H1 (cell line): ENCODE measurements around the gene NCF2. TPM values are rescaled to one million over a fixed set of nuclear protein-coding genes. Genes with fewer than 3 reads are reported as not detected.

Experiments
- CTCF ChIA-PET: fragments of 300-600 bp; sonication (Branson Sonifier 250); formaldehyde crosslinking; loops from one replicate; lab custom pipeline; 2021; ENCODE audit not compliant: partially characterized antibody; lab: Charles Lee
- POLR2A ChIA-PET: fragments of 300-600 bp; sonication (Branson Sonifier 250); formaldehyde crosslinking; loops from one replicate; lab custom pipeline; 2021; ENCODE audit warnings: inconsistent platforms; ENCODE audit not compliant: partially characterized antibody; lab: Charles Lee
- DNase-seq, 2 experiments: peaks; one replicate each; pipeline versions ENCODE4 v3.0.0 to v3.0.0-alpha.2; 2010 to 2022; ENCODE audit warnings: low spot score in 2 of 2, low read depth in 1 of 2, mixed read lengths in 1 of 2
- FAIRE-seq: peaks from 2 replicates; lab custom pipeline; 2011; peaks lifted over from hg19 to GRCh38; lab: Jason Lieb, UNC
- H2AFZ ChIP-seq: 2 replicates; pipeline ENCODE4 v1.8.1; 2012; ENCODE audit warnings: low read length, inconsistent platforms
- H2AK5ac ChIP-seq: 2 replicates; pipeline ENCODE4 v1.6.1; 2013; ENCODE audit warnings: low read depth, low read length
- H2BK120ac ChIP-seq: replicated peaks from 2 replicates; pipeline ENCODE3; 2013; ENCODE audit warnings: low read depth, low read length, inconsistent platforms
- H2BK12ac ChIP-seq: 2 replicates; pipeline ENCODE4 v1.6.1; 2013; ENCODE audit warnings: low read depth, low read length
- H2BK15ac ChIP-seq: 2 replicates; pipeline ENCODE4 v1.6.1; 2013; ENCODE audit warnings: low read length
- H2BK20ac ChIP-seq: 2 replicates; pipeline ENCODE4 v1.6.1; 2013; ENCODE audit warnings: low read length
- H2BK5ac ChIP-seq: 2 replicates; pipeline ENCODE4 v1.6.1; 2013; ENCODE audit warnings: low read depth, low read length
- H3K14ac ChIP-seq: 2 replicates; pipeline ENCODE4 v1.6.1; 2013; ENCODE audit warnings: inconsistent platforms; ENCODE audit not compliant: insufficient read length
- H3K18ac ChIP-seq: 2 replicates; pipeline ENCODE4 v1.6.1; 2013; ENCODE audit warnings: low read length; ENCODE audit errors: extremely low read depth
- H3K23ac ChIP-seq: 2 replicates; pipeline ENCODE4 v1.6.1; 2013; ENCODE audit warnings: inconsistent platforms; ENCODE audit not compliant: insufficient read length
- H3K23me2 ChIP-seq: 2 replicates; pipeline ENCODE4 v1.6.1; 2013; ENCODE audit warnings: low read depth, low read length
- H3K27ac ChIP-seq: 2 replicates; pipeline ENCODE4 v1.6.1; 2011; ENCODE audit warnings: low read depth, low read length, inconsistent platforms
- H3K27me3 ChIP-seq, 4 experiments: replicated peaks in 1 of 4; 1 replicate in 1 of 4; 2 replicates in 3 of 4; pipeline versions ENCODE4 v1.6.1 to v1.8.1; 2011 to 2013; ENCODE audit warnings: low read length in 3 of 4, mild to moderate bottlenecking in 3 of 4, inconsistent platforms in 2 of 4, mixed read lengths in 2 of 4, moderate library complexity in 1 of 4; ENCODE audit not compliant: control insufficient read depth in 3 of 4, insufficient read depth in 3 of 4; ENCODE audit errors: extremely low read depth in 1 of 4
- H3K36me3 ChIP-seq, 4 experiments: 2 replicates each; pipeline versions ENCODE4 v1.6.1 to v1.8.1; 2011 to 2013; ENCODE audit warnings: mild to moderate bottlenecking in 4 of 4, low read length in 3 of 4, moderate library complexity in 2 of 4, control low read depth in 1 of 4, inconsistent platforms in 1 of 4; ENCODE audit not compliant: insufficient read depth in 4 of 4, control insufficient read depth in 2 of 4
- H3K4ac ChIP-seq: replicated peaks from 2 replicates; pipeline ENCODE3; 2013; ENCODE audit warnings: low read length, low read depth, mixed read lengths, inconsistent platforms; ENCODE audit not compliant: insufficient read length
- H3K4me1 ChIP-seq, 4 experiments: replicated peaks in 1 of 4; 1 replicate in 1 of 4; 2 replicates in 3 of 4; pipeline versions ENCODE4 v1.6.1 to v1.8.1; 2011 to 2013; ENCODE audit warnings: low read length in 3 of 4, inconsistent platforms in 2 of 4, mixed read lengths in 1 of 4; ENCODE audit not compliant: insufficient read depth in 4 of 4, control insufficient read depth in 3 of 4
- H3K4me2 ChIP-seq, 2 experiments: 2 replicates each; pipeline versions ENCODE4 v1.6.1 to v1.8.1; 2011 to 2013; ENCODE audit warnings: low read depth in 2 of 2, low read length in 2 of 2, control low read depth in 1 of 2, inconsistent platforms in 1 of 2, mild to moderate bottlenecking in 1 of 2; ENCODE audit not compliant: insufficient read depth in 1 of 2
- H3K4me3 ChIP-seq, 4 experiments: fragments of 200-600, 300-600 bp in 1 of 4; sonication (generic), shearing (Covaris generic), sonication (Bioruptor Twin) in 1 of 4; 2 replicates each; pipeline versions ENCODE4 v1.5.1 to v1.8.1; 2011 to 2016; ENCODE audit warnings: low read length in 4 of 4, low read depth in 3 of 4, control low read depth in 2 of 4, inconsistent platforms in 2 of 4, mild to moderate bottlenecking in 2 of 4, mixed read lengths in 1 of 4, moderate library complexity in 1 of 4; ENCODE audit not compliant: insufficient read depth in 2 of 4; ENCODE audit errors: extremely low read depth in 1 of 4
- H3K56ac ChIP-seq: replicated peaks from 2 replicates; pipeline ENCODE3; 2013; ENCODE audit warnings: low read depth, mild to moderate bottlenecking, mixed read lengths, low read length, inconsistent platforms; ENCODE audit not compliant: insufficient read length
- H3K79me1 ChIP-seq: 2 replicates; pipeline ENCODE4 v1.6.1; 2013; ENCODE audit warnings: low read depth, low read length, control low read depth
- H3K79me2 ChIP-seq, 2 experiments: 2 replicates each; pipeline versions ENCODE4 v1.6.1 to v1.8.1; 2012 to 2013; ENCODE audit warnings: low read length in 2 of 2, mild to moderate bottlenecking in 2 of 2, inconsistent platforms in 1 of 2; ENCODE audit not compliant: insufficient read depth in 2 of 2, control insufficient read depth in 1 of 2
- H3K9ac ChIP-seq, 4 experiments: replicated peaks in 1 of 4; 1 replicate in 1 of 4; 2 replicates in 3 of 4; pipeline versions ENCODE4 v1.6.1 to v1.8.1; 2011 to 2013; ENCODE audit warnings: low read depth in 3 of 4, low read length in 3 of 4, control low read depth in 2 of 4, mild to moderate bottlenecking in 2 of 4, moderate library complexity in 2 of 4, inconsistent platforms in 1 of 4; ENCODE audit errors: extremely low read depth in 1 of 4
- H3K9me3 ChIP-seq, 2 experiments: 2 replicates each; pipeline versions ENCODE4 v1.6.1 to v1.8.1; 2012 to 2013; ENCODE audit warnings: mild to moderate bottlenecking in 2 of 2, moderate library complexity in 2 of 2, control low read depth in 1 of 2, inconsistent platforms in 1 of 2, low read depth in 1 of 2, low read length in 1 of 2, mixed read lengths in 1 of 2; ENCODE audit not compliant: insufficient read depth in 2 of 2
- H4K20me1 ChIP-seq, 2 experiments: replicated peaks in 1 of 2; 2 replicates each; pipeline versions ENCODE3 to v1.8.1; 2011 to 2013; ENCODE audit warnings: inconsistent platforms in 2 of 2, low read length in 2 of 2, mild to moderate bottlenecking in 1 of 2; ENCODE audit not compliant: insufficient read depth in 2 of 2, control insufficient read depth in 1 of 2
- H4K5ac ChIP-seq: 2 replicates; pipeline ENCODE4 v1.6.1; 2013; ENCODE audit warnings: low read length, low read depth, mixed read lengths, inconsistent platforms; ENCODE audit not compliant: insufficient read length
- H4K8ac ChIP-seq: 2 replicates; pipeline ENCODE4 v1.8.0; 2013; ENCODE audit warnings: mild to moderate bottlenecking, moderate library complexity, low read length, inconsistent platforms; ENCODE audit not compliant: insufficient read depth; ENCODE audit errors: extremely low read depth
- H4K91ac ChIP-seq: replicated peaks from 2 replicates; pipeline ENCODE3; 2013; ENCODE audit warnings: low read length, mixed read lengths, inconsistent platforms; ENCODE audit not compliant: insufficient read length
- BACH1 ChIP-seq: IDR thresholded peaks from 2 replicates; pipeline ENCODE4 v1.6.1; 2012; ENCODE audit warnings: low read length, improper control_type of control experiment
- BCL11A ChIP-seq, 2 experiments: IDR thresholded peaks; one replicate each; pipeline ENCODE4 v1.6.1; 2011; ENCODE audit warnings: low read depth in 2 of 2, low read length in 2 of 2, mild to moderate bottlenecking in 2 of 2
- CBX8 ChIP-seq: fragments of 300-800, 300-1000 bp; sonication (generic); IDR thresholded peaks from 2 replicates; pipeline ENCODE4 v1.7.1; 2016; ENCODE audit warnings: low read depth, low read length, borderline replicate concordance
- CHD1 ChIP-seq: IDR thresholded peaks from 2 replicates; pipeline ENCODE4 v1.6.1; 2012; ENCODE audit warnings: low read depth, low read length, improper control_type of control experiment
- CHD2 ChIP-seq: IDR thresholded peaks from 2 replicates; pipeline ENCODE4 v1.6.1; 2012; ENCODE audit warnings: low read length, improper control_type of control experiment
- FOSL1 ChIP-seq: IDR thresholded peaks from 2 replicates; pipeline ENCODE4 v1.6.1; 2011; ENCODE audit warnings: mild to moderate bottlenecking, low read depth, low read length, moderate library complexity; ENCODE audit not compliant: insufficient read depth
- GTF2F1 ChIP-seq: IDR thresholded peaks from 2 replicates; pipeline ENCODE4 v1.6.1; 2012; ENCODE audit warnings: low read depth, low read length, improper control_type of control experiment, borderline replicate concordance
- JUND ChIP-seq: IDR thresholded peaks from 2 replicates; pipeline ENCODE4 v1.6.1; 2011; ENCODE audit warnings: mild to moderate bottlenecking, improper control_type of control experiment, low read length
- MAFK ChIP-seq: IDR thresholded peaks from 2 replicates; pipeline ENCODE4 v1.6.1; 2012; ENCODE audit warnings: low read depth, mild to moderate bottlenecking, improper control_type of control experiment, low read length
- SIN3A ChIP-seq, 2 experiments: IDR thresholded peaks in 1 of 2; conservative IDR thresholded peaks in 1 of 2; 2 replicates each; pipeline ENCODE4 v1.6.1; 2011 to 2012; ENCODE audit warnings: low read length in 2 of 2, improper control_type of control experiment in 1 of 2, low read depth in 1 of 2, mild to moderate bottlenecking in 1 of 2
- SIRT6 ChIP-seq: IDR thresholded peaks from one replicate; pipeline ENCODE4 v1.7.1; 2012; ENCODE audit warnings: low read length, inconsistent platforms
- SP2 ChIP-seq: IDR thresholded peaks from 2 replicates; pipeline ENCODE4 v1.6.1; 2012; ENCODE audit warnings: mild to moderate bottlenecking, low read length, inconsistent platforms
- SRF ChIP-seq: IDR thresholded peaks from 2 replicates; pipeline ENCODE4 v1.6.1; 2011; ENCODE audit warnings: mild to moderate bottlenecking, low read depth, low read length, moderate library complexity
- TAF1 ChIP-seq: IDR thresholded peaks from 2 replicates; pipeline ENCODE4 v1.6.1; 2011; ENCODE audit warnings: mild to moderate bottlenecking, low read depth, low read length
- WGBS, 2 experiments: shearing (Covaris generic) in 1 of 2; methylation state at CpG; one replicate each; pipeline versions ENCODE4 v1.1.6 to v1.1.7; 2013 to 2015; ENCODE audit warnings: low lambda C conversion rate in 2 of 2, mixed read lengths in 2 of 2, inconsistent platforms in 1 of 2, low coverage in 1 of 2, missing lambda C conversion rate in 1 of 2; ENCODE audit not compliant: insufficient replicate concordance in 2 of 2, insufficient coverage in 1 of 2, insufficient read length in 1 of 2; ENCODE audit errors: extremely low coverage in 1 of 2, missing lambda C conversion rate in 1 of 2; 5-methylcytosine and 5-hydroxymethylcytosine counted together
- polyA plus RNA-seq, 7 experiments: library from polyadenylated mRNA; depleted of rRNA in 3 of 7; stranded (reverse) in 5 of 7; unstranded in 2 of 7; fragments of >200 nt in 5 of 7; fragments of 200-250 nt in 2 of 7; gene quantifications; 1 replicate in 5 of 7; 2 replicates in 1 of 7; 4 replicates in 1 of 7; pipeline versions ENCODE4 v1.2.1 to v1.2.3, GENCODE V29; 2011 to 2013; ENCODE audit warnings: missing spikeins in 2 of 7, mixed read lengths in 2 of 7
- total RNA-seq: library from RNA; stranded (reverse); fragmentation: NEBNext Ultra II Directional; extraction: Animal tissue kit (Norgen Biotek cat#: 25700); gene quantifications from 2 replicates; pipeline ENCODE4 v1.2.1, GENCODE V29; 2021
- TF ChIP-seq, protein P1 (sequence below): IDR thresholded peaks from 2 replicates; pipeline ENCODE4 v1.6.1; 2012; ENCODE audit warnings: inconsistent platforms

Gene NCF2
- total and polyA plus RNA-seq, 2 of the 8 experiments (the other 6 are each of a cell fraction or from before 2014, with no cell fraction given): not detected

DNA sequence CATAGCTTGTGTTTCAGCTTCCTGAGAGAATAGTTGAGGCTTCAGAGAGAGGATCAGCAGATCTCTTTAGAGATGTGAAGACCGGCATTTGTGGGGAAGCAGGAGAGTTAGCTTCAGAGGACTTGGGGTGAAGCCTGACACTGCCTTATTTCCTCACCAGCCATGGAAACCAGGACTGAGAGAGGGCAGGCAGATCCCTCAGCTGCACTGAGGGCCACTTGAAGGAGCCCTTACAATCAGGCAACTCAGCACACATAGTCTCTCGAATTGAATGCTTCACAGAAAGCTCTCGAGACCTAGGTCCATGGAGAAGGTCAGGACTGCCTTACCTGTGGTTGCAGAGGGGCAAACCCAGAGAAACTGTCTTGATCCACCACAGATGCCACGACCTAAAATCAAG lies 19.8 kb downstream of the NCF2 start:
- TF ChIP-seq SP2 (no peak), SIN3A (conservative IDR thresholded peaks at IDR 0.05 in 1 of 2, IDR thresholded peaks at IDR 0.05 in 1 of 2; ENCODE audit: low read depth in 1 of 2, low read length in 2 of 2) (no peak), BACH1 (no peak), CHD2 (no peak), MAFK (no peak), SRF (no peak), GTF2F1 (no peak), JUND (no peak), TAF1 (no peak), BCL11A (IDR thresholded peaks at IDR 0.05; ENCODE audit: low read depth in 2 of 2, low read length in 2 of 2) (no peak), CHD1 (no peak), CBX8 (no peak), FOSL1 (no peak), SIRT6 (no peak)
- TF ChIP-seq, protein P1, sequence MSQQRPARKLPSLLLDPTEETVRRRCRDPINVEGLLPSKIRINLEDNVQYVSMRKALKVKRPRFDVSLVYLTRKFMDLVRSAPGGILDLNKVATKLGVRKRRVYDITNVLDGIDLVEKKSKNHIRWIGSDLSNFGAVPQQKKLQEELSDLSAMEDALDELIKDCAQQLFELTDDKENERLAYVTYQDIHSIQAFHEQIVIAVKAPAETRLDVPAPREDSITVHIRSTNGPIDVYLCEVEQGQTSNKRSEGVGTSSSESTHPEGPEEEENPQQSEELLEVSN: no peak
- Histone ChIP-seq H3K9ac (no peak overlapping the region), H2BK12ac (no peak overlapping the region), H3K4me1 (no peaks in the 10 kb centered on the region), H3K36me3 (no peaks in the 10 kb centered on the region; a peak in 1 of 8 replicates), H2BK5ac (no peak overlapping the region), H2BK20ac (no peak overlapping the region), H3K14ac (no peak overlapping the region), H4K91ac (no peak overlapping the region), H3K18ac (no peak overlapping the region), H3K4ac (no peak overlapping the region), H3K23ac (no peak overlapping the region), H3K56ac (no peak overlapping the region), H4K5ac (no peak overlapping the region), H3K79me2 (no peaks in the 10 kb centered on the region), H2BK120ac (no peak overlapping the region), H3K4me2 (no peak overlapping the region), H2AFZ (no peak overlapping the region), H3K79me1 (no peaks in the 10 kb centered on the region), H4K20me1 (no peaks in the 10 kb centered on the region), H3K27ac (no peak overlapping the region), H3K4me3 (no peak overlapping the region), H2BK15ac (no peak overlapping the region), H4K8ac (no peak overlapping the region), H3K27me3 (no peaks in the 10 kb centered on the region), H2AK5ac (no peak overlapping the region), H3K9me3 (no peaks in the 10 kb centered on the region), H3K23me2 (no peaks in the 10 kb centered on the region)
- ChIA-PET POLR2A (interaction anchor here (1.6 to 2.2 kb wide), 3 partner anchors 8 to 302 kb away, joined by 3 to 10 read pairs (median 4); no protein-coding TSS in a partner anchor), CTCF (interaction anchor here (0.5 to 2.2 kb wide), 7 partner anchors 10 to 608 kb away, joined by 3 to 9 read pairs (median 4); no protein-coding TSS in a partner anchor)
- FAIRE-seq (no peak), DNase-seq (no peak)
- 84% methylated on average over 4 of the region's 4 CpGs; no CpG with 5 or more reads in 1 of the 2 experiments for WGBS, 2 experiments
